Neural cell (in vitro differentiated cells): ENCODE results near the gene PRTG. TPM values are rescaled to one million over a fixed set of nuclear protein-coding genes. Genes with fewer than 3 reads are reported as not detected.

Experiments used
- H2AFZ ChIP-seq: fragments of 200-600, 300-800 bp; sonication (generic), shearing (Covaris generic); 2 replicates; pipeline ENCODE4 v1.6.0; 2014; ENCODE audit warnings: low read depth, mild to moderate bottlenecking, antibody characterized with exemption, low read length, moderate library complexity
- H3F3A ChIP-seq: fragments of 200-600 bp; shearing (Covaris generic); 2 replicates; pipeline ENCODE4 v1.6.1; 2016; ENCODE audit warnings: mild to moderate bottlenecking, moderate library complexity, mixed read lengths, antibody characterized with exemption, low read length; ENCODE audit not compliant: insufficient read depth, poor library complexity, severe bottlenecking
- H3K27ac ChIP-seq: fragments of 200-600, 300-800 bp; sonication (generic), shearing (Covaris generic); 2 replicates; pipeline ENCODE4 v1.5.1; 2014; ENCODE audit warnings: mild to moderate bottlenecking, low read length, moderate library complexity
- H3K27me3 ChIP-seq: fragments of 300-800, 200-600 bp; sonication (generic), shearing (Covaris generic); 2 replicates; pipeline ENCODE4 v1.6.0; 2014; ENCODE audit warnings: mild to moderate bottlenecking, low read depth, low read length, moderate library complexity; ENCODE audit not compliant: insufficient read depth
- H3K36me3 ChIP-seq: fragments of 300-800, 200-600 bp; sonication (generic), shearing (Covaris generic); 2 replicates; pipeline ENCODE4 v1.5.1; 2014; ENCODE audit warnings: mild to moderate bottlenecking, antibody characterized with exemption, low read length, moderate library complexity; ENCODE audit not compliant: insufficient read depth
- H3K4me2 ChIP-seq: fragments of 300-800, 200-600 bp; sonication (generic), shearing (Covaris generic); 2 replicates; pipeline ENCODE4 v1.6.0; 2014; ENCODE audit warnings: mild to moderate bottlenecking, low read length
- H3K4me3 ChIP-seq: fragments of 300-800, 200-600 bp; sonication (generic), shearing (Covaris generic); 2 replicates; pipeline ENCODE4 v1.5.1; 2014; ENCODE audit warnings: mild to moderate bottlenecking, low read length, moderate library complexity
- H3K79me2 ChIP-seq: fragments of 200-600 bp; shearing (Covaris generic); replicated peaks from 2 replicates; pipeline ENCODE4 v1.6.0; 2014; ENCODE audit warnings: mild to moderate bottlenecking, low read length, moderate library complexity; ENCODE audit not compliant: insufficient read depth
- H3K9ac ChIP-seq: fragments of 300-800, 200-600 bp; sonication (generic), shearing (Covaris generic); 2 replicates; pipeline ENCODE4 v1.6.1; 2016; ENCODE audit warnings: mild to moderate bottlenecking, low read length, mixed read lengths
- H3K9me2 ChIP-seq: fragments of 200-600 bp; shearing (Covaris generic); 2 replicates; pipeline ENCODE4 v1.6.1; 2016; ENCODE audit warnings: mild to moderate bottlenecking, low read length, mixed read lengths; ENCODE audit not compliant: insufficient read depth
- H3K9me3 ChIP-seq: fragments of 200-600, 300-800 bp; sonication (generic), shearing (Covaris generic); 2 replicates; pipeline ENCODE4 v1.6.1; 2016; ENCODE audit warnings: mild to moderate bottlenecking, mixed run types, low read length, moderate library complexity, mixed read lengths
- H4K20me1 ChIP-seq: fragments of 200-600 bp; shearing (Covaris generic); 2 replicates; pipeline ENCODE4 v1.6.1; 2016; ENCODE audit warnings: mild to moderate bottlenecking, mixed run types; ENCODE audit not compliant: insufficient read depth
- EP300 ChIP-seq: fragments of 450-650 bp; conservative IDR thresholded peaks from 2 replicates; pipeline ENCODE4 v1.6.1; 2014; ENCODE audit warnings: antibody characterized with exemption, mild to moderate bottlenecking, moderate library complexity; ENCODE audit not compliant: poor library complexity, severe bottlenecking
- EZH2 ChIP-seq: fragments of 200-600, 300-800 bp; shearing (Covaris generic), sonication (generic); IDR thresholded peaks from 2 replicates; pipeline ENCODE4 v1.6.1; 2014; ENCODE audit warnings: antibody characterized with exemption, low read length, borderline replicate concordance, mild to moderate bottlenecking; ENCODE audit not compliant: insufficient read depth, poor library complexity, severe bottlenecking
- MXI1 ChIP-seq: fragments of 450-650 bp; conservative IDR thresholded peaks from 2 replicates; pipeline ENCODE4 v1.6.1; 2014; ENCODE audit warnings: antibody characterized with exemption, mild to moderate bottlenecking; ENCODE audit not compliant: poor library complexity, severe bottlenecking
- POLR2AphosphoS5 ChIP-seq: IDR thresholded peaks from 2 replicates; pipeline ENCODE4 v1.6.1; 2012
- RAD21 ChIP-seq: fragments of 450-650 bp; conservative IDR thresholded peaks from 2 replicates; pipeline ENCODE4 v1.6.1; 2014; ENCODE audit warnings: antibody characterized with exemption, mild to moderate bottlenecking, moderate library complexity
- SMC3 ChIP-seq: fragments of 450-650 bp; conservative IDR thresholded peaks from 2 replicates; pipeline ENCODE4 v1.6.1; 2014; ENCODE audit warnings: antibody characterized with exemption, mild to moderate bottlenecking, moderate library complexity; ENCODE audit not compliant: poor library complexity
- TAF1 ChIP-seq: IDR thresholded peaks from 2 replicates; pipeline ENCODE4 v1.6.1; 2012; ENCODE audit warnings: low read depth
- polyA plus RNA-seq: library from polyadenylated mRNA; depleted of rRNA; stranded (reverse); fragments of >200 nt; gene quantifications from 2 replicates; pipeline ENCODE4 v1.2.3, GENCODE V29; 2014
- TF ChIP-seq, protein P1 (sequence below): IDR thresholded peaks from 2 replicates; pipeline ENCODE4 v1.6.1; 2012; ENCODE audit warnings: borderline replicate concordance
- TF ChIP-seq, protein P2 (sequence below): fragments of 450-650 bp; IDR thresholded peaks from 2 replicates; pipeline ENCODE4 v1.5.1; 2014; ENCODE audit warnings: antibody characterized with exemption, mild to moderate bottlenecking, moderate library complexity; ENCODE audit not compliant: poor library complexity, severe bottlenecking

PRTG gene
- polyA plus RNA-seq, 1 donor from 2014 or later, result 3.8 TPM

DNA sequence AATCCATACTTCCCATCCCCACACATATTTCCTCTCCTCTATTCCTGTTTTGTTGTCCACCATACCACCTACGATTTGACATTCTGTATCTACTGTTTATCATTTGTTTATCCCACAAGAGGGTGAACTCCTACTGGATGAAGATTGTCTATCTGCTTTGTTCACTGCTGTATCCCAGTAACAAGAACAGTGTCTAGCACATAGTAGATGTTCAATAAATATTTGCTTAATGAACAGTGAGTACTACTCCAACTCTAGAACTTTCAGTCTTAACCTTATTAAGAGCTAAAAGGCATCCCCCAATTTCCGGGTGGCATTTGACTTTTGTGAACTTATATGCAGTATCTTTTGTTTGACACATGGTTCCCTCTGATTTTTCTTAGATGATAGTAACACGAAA is 156.1 kb downstream of the PRTG start:
- H3F3A ChIP-seq, result no peaks in the 10 kb centered on the region
- peak overlapping the region; percentile 86 for H3K9ac ChIP-seq
- peak overlapping the region; percentile 90 for H3K4me2 ChIP-seq
- no peaks in the 10 kb centered on the region for H3K27me3 ChIP-seq
- peaks cover 2% of the 10 kb centered on the region for H4K20me1 ChIP-seq
- H3K27ac ChIP-seq, result peak overlapping the region; percentile 86
- H2AFZ ChIP-seq, result peak overlapping the region; percentile 54
- no peaks in the 10 kb centered on the region for H3K9me2 ChIP-seq
- H3K79me2 ChIP-seq, result peaks cover 36% of the 10 kb centered on the region
- peak overlapping the region; percentile 80 for H3K4me3 ChIP-seq
- H3K9me3 ChIP-seq, result no peaks in the 10 kb centered on the region
- TF ChIP-seq EZH2, result no peak
- no peak for TF ChIP-seq MXI1
- TF ChIP-seq TAF1, result no peak
- TF ChIP-seq RAD21, result no peak
- TF ChIP-seq, protein P1, sequence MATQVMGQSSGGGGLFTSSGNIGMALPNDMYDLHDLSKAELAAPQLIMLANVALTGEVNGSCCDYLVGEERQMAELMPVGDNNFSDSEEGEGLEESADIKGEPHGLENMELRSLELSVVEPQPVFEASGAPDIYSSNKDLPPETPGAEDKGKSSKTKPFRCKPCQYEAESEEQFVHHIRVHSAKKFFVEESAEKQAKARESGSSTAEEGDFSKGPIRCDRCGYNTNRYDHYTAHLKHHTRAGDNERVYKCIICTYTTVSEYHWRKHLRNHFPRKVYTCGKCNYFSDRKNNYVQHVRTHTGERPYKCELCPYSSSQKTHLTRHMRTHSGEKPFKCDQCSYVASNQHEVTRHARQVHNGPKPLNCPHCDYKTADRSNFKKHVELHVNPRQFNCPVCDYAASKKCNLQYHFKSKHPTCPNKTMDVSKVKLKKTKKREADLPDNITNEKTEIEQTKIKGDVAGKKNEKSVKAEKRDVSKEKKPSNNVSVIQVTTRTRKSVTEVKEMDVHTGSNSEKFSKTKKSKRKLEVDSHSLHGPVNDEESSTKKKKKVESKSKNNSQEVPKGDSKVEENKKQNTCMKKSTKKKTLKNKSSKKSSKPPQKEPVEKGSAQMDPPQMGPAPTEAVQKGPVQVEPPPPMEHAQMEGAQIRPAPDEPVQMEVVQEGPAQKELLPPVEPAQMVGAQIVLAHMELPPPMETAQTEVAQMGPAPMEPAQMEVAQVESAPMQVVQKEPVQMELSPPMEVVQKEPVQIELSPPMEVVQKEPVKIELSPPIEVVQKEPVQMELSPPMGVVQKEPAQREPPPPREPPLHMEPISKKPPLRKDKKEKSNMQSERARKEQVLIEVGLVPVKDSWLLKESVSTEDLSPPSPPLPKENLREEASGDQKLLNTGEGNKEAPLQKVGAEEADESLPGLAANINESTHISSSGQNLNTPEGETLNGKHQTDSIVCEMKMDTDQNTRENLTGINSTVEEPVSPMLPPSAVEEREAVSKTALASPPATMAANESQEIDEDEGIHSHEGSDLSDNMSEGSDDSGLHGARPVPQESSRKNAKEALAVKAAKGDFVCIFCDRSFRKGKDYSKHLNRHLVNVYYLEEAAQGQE, result no peak
- no peak for TF ChIP-seq SMC3
- no peak for TF ChIP-seq EP300
- no peak for TF ChIP-seq POLR2AphosphoS5
- TF ChIP-seq, protein P2, sequence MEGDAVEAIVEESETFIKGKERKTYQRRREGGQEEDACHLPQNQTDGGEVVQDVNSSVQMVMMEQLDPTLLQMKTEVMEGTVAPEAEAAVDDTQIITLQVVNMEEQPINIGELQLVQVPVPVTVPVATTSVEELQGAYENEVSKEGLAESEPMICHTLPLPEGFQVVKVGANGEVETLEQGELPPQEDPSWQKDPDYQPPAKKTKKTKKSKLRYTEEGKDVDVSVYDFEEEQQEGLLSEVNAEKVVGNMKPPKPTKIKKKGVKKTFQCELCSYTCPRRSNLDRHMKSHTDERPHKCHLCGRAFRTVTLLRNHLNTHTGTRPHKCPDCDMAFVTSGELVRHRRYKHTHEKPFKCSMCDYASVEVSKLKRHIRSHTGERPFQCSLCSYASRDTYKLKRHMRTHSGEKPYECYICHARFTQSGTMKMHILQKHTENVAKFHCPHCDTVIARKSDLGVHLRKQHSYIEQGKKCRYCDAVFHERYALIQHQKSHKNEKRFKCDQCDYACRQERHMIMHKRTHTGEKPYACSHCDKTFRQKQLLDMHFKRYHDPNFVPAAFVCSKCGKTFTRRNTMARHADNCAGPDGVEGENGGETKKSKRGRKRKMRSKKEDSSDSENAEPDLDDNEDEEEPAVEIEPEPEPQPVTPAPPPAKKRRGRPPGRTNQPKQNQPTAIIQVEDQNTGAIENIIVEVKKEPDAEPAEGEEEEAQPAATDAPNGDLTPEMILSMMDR, result no peak
- no peaks in the 10 kb centered on the region for H3K36me3 ChIP-seq

DNA sequence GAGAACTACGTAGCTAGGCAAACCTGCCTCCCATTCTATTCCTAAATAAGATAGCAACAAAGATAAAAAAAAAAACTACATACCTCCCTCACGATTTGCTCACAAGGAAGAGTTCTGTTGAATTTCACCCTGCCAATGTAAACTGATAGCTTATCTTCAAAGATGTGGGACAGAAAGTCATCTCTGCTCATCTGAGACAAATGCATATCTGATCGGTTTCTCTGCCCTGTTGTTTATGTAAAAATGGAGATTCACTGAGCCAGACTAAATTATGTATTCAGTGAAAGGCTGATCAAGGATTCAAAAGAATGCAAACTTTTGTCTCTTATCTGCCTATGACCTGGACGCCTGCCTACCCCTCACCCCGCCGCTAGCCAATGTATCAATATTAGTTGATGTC is 166.0 kb downstream of the PRTG start:
- H3K9me3 ChIP-seq, result no peaks in the 10 kb centered on the region
- peaks cover 18% of the 10 kb centered on the region for H3K79me2 ChIP-seq
- no peaks in the 10 kb centered on the region for H3K36me3 ChIP-seq
- H3K9me2 ChIP-seq, result no peaks in the 10 kb centered on the region
- no peaks in the 10 kb centered on the region for H3F3A ChIP-seq
- H3K4me2 ChIP-seq, result no peak overlapping the region
- no peaks in the 10 kb centered on the region for H3K27me3 ChIP-seq
- TF ChIP-seq, protein P2, result no peak
- TF ChIP-seq TAF1, result no peak
- TF ChIP-seq, protein P1, result no peak
- no peak for TF ChIP-seq POLR2AphosphoS5
- no peak for TF ChIP-seq MXI1
- no peak for TF ChIP-seq SMC3
- TF ChIP-seq RAD21, result no peak
- TF ChIP-seq EP300, result no peak
- TF ChIP-seq EZH2, result no peak
- H3K27ac ChIP-seq, result no peak overlapping the region
- no peaks in the 10 kb centered on the region for H4K20me1 ChIP-seq
- no peak overlapping the region for H3K4me3 ChIP-seq
- no peak overlapping the region for H3K9ac ChIP-seq
- H2AFZ ChIP-seq, result no peak overlapping the region
